OCI-LY1 (cell line): Measurements from ENCODE around the gene MS4A2.

ENCODE experiments used
- H2AFZ ChIP-seq: fragments of 200-600 bp; sonication (generic), shearing (Covaris generic); 2 replicates; pipeline ENCODE4 v1.6.0; 2014; ENCODE audit warnings: antibody characterized with exemption, mild to moderate bottlenecking, low read length
- H3F3A ChIP-seq: fragments of 200-600 bp; sonication (generic), shearing (Covaris generic); 2 replicates; pipeline ENCODE4 v1.6.0; 2014; ENCODE audit warnings: mild to moderate bottlenecking, antibody characterized with exemption, low read length, moderate library complexity; ENCODE audit not compliant: insufficient read depth
- H3K27ac ChIP-seq: fragments of 200-600 bp; sonication (generic); 2 replicates; pipeline ENCODE4 v1.5.1; 2014; ENCODE audit warnings: low read length, mixed run types, mild to moderate bottlenecking, low read depth; ENCODE audit not compliant: poor library complexity, severe bottlenecking
- H3K27me3 ChIP-seq: fragments of 200-600 bp; sonication (generic); 2 replicates; pipeline ENCODE4 v1.6.0; 2014; ENCODE audit warnings: antibody characterized with exemption, mild to moderate bottlenecking, low read length, moderate library complexity; ENCODE audit not compliant: insufficient read depth
- H3K36me3 ChIP-seq: fragments of 200-600 bp; sonication (generic); 2 replicates; pipeline ENCODE4 v1.6.1; 2014; ENCODE audit warnings: mild to moderate bottlenecking, antibody characterized with exemption, low read length, moderate library complexity, mixed read lengths; ENCODE audit not compliant: insufficient read depth
- H3K4me1 ChIP-seq: fragments of 200-600 bp; sonication (generic); 2 replicates; pipeline ENCODE4 v1.5.1; 2014; ENCODE audit warnings: mild to moderate bottlenecking, low read length, moderate library complexity; ENCODE audit not compliant: insufficient read depth, severe bottlenecking
- H3K4me2 ChIP-seq: fragments of 200-600 bp; sonication (generic), shearing (Covaris generic); 2 replicates; pipeline ENCODE4 v1.6.1; 2014; ENCODE audit warnings: low read length
- H3K4me3 ChIP-seq: fragments of 200-600 bp; sonication (generic); 2 replicates; pipeline ENCODE4 v1.5.1; 2014; ENCODE audit warnings: low read length, low read depth, mild to moderate bottlenecking, mixed read lengths; ENCODE audit not compliant: poor library complexity, severe bottlenecking
- H3K79me2 ChIP-seq: fragments of 200-600 bp; shearing (Covaris generic); 2 replicates; pipeline ENCODE4 v1.6.1; 2016; ENCODE audit warnings: mixed run types, low read length, mixed read lengths; ENCODE audit not compliant: insufficient read depth
- H3K9ac ChIP-seq: fragments of 200-600 bp; sonication (generic), shearing (Covaris generic); 2 replicates; pipeline ENCODE4 v1.6.1; 2014; ENCODE audit warnings: mild to moderate bottlenecking, low read length, mixed read lengths
- H3K9me2 ChIP-seq: fragments of 200-600 bp; sonication (generic), shearing (Covaris generic); 2 replicates; pipeline ENCODE4 v1.6.1; 2014; ENCODE audit warnings: low read depth, mild to moderate bottlenecking, low read length, mixed read lengths
- H3K9me3 ChIP-seq: fragments of 200-600 bp; shearing (Covaris generic); 2 replicates; pipeline ENCODE4 v1.6.1; 2014; ENCODE audit warnings: low read length, mixed read lengths
- H4K20me1 ChIP-seq: fragments of 200-600 bp; sonication (generic), shearing (Covaris generic); 2 replicates; pipeline ENCODE4 v1.6.0; 2016; ENCODE audit warnings: mild to moderate bottlenecking, low read length; ENCODE audit not compliant: insufficient read depth
- CTCF ChIP-seq: fragments of 200-600 bp; sonication (generic), shearing (Covaris generic); IDR thresholded peaks from 2 replicates; pipeline ENCODE4 v1.5.1; 2017; ENCODE audit warnings: mild to moderate bottlenecking, antibody characterized with exemption, low read length, moderate library complexity, mixed read lengths
- EZH2 ChIP-seq: fragments of 200-600 bp; sonication (generic), shearing (Covaris generic); IDR thresholded peaks from 2 replicates; pipeline ENCODE4 v1.8.0; 2017; ENCODE audit warnings: borderline replicate concordance, mixed run types, mild to moderate bottlenecking, antibody characterized with exemption, low read length, moderate library complexity, mixed read lengths

MS4A2 gene

DNA sequence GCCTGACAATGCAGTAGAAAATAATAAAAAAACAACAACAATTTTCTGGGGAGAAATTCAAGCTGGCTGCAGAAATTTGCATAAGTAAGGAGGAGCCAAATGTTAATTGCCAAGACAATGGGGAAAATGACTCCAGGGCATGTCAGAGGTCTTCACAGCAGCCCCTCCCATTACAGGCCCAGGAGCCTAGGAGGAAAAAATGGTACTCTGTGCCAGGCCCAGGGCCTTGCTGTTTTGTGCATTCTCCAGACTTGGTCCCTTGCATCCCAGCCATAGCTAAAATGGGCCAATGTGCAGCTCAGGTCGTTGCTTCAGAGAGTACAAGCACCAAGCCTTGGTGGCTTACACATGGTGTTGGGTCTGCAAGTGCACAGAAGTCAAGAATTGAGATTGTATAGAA lies 45.5 kb downstream of the MS4A2 start:
- H2AFZ ChIP-seq, result no peak overlapping the region
- TF ChIP-seq CTCF (no peak), EZH2 (no peak)
- no peaks in the 10 kb centered on the region for H3K9me2 ChIP-seq
- H3K4me3 ChIP-seq, result no peak overlapping the region
- H3K27me3 ChIP-seq, result no peaks in the 10 kb centered on the region
- no peaks in the 10 kb centered on the region for H3F3A ChIP-seq
- no peaks in the 10 kb centered on the region for H3K4me1 ChIP-seq
- no peaks in the 10 kb centered on the region for H3K36me3 ChIP-seq
- no peaks in the 10 kb centered on the region for H4K20me1 ChIP-seq
- H3K79me2 ChIP-seq, result no peaks in the 10 kb centered on the region
- no peaks in the 10 kb centered on the region for H3K9me3 ChIP-seq
- no peak overlapping the region for H3K4me2 ChIP-seq
- no peak overlapping the region for H3K27ac ChIP-seq
- no peak overlapping the region for H3K9ac ChIP-seq

GRCh38 chr11:60143768-60144167 lies 55.3 kb downstream of the MS4A2 start:
- Histone ChIP-seq H3K4me2 (no peak overlapping the region), H3K27ac (no peak overlapping the region), H3K9ac (no peak overlapping the region), H3F3A (no peaks in the 10 kb centered on the region), H4K20me1 (no peaks in the 10 kb centered on the region), H3K36me3 (no peaks in the 10 kb centered on the region), H3K27me3 (no peaks in the 10 kb centered on the region), H2AFZ (no peak overlapping the region), H3K79me2 (no peaks in the 10 kb centered on the region), H3K4me3 (no peak overlapping the region), H3K9me3 (no peaks in the 10 kb centered on the region), H3K9me2 (no peaks in the 10 kb centered on the region), H3K4me1 (no peaks in the 10 kb centered on the region)
- TF ChIP-seq CTCF (no peak), EZH2 (no peak)

DNA sequence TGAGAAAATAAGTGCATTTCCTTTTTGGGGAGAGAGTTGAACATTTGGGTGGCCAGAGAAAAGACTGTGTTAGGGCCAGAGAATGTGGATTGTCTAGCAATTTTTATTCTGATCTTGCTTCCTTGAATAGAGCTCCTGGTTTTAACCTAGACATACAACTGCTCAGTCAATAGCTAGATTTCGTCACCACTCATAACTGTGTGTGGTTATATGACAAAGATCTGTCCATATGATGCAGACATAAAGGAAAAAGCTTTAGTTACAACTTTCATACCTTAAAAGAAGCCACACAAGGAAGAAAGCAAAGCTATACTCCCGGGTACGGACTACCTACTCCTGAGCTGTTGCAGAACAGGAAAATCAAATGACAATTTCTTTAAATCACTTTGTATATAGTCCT lies 57.2 kb downstream of the MS4A2 start:
- no peaks in the 10 kb centered on the region for H3K27me3 ChIP-seq
- no peaks in the 10 kb centered on the region for H3K9me3 ChIP-seq
- H4K20me1 ChIP-seq, result no peaks in the 10 kb centered on the region
- H2AFZ ChIP-seq, result no peak overlapping the region
- H3K4me2 ChIP-seq, result no peak overlapping the region
- TF ChIP-seq EZH2 (no peak), CTCF (no peak)
- no peaks in the 10 kb centered on the region for H3K9me2 ChIP-seq
- no peak overlapping the region for H3K9ac ChIP-seq
- H3K79me2 ChIP-seq, result no peaks in the 10 kb centered on the region
- no peak overlapping the region for H3K27ac ChIP-seq
- H3K4me1 ChIP-seq, result no peaks in the 10 kb centered on the region
- no peaks in the 10 kb centered on the region for H3F3A ChIP-seq
- H3K36me3 ChIP-seq, result no peaks in the 10 kb centered on the region
- no peak overlapping the region for H3K4me3 ChIP-seq
